HFFc6 (cell line): Measurements from ENCODE around the gene KRT84. TPM values are rescaled to one million over a fixed set of nuclear protein-coding genes. Genes with fewer than 3 reads are reported as not detected.
A peak's percentile ranks its signal among the peaks of the same experiment; 100 is the strongest.

ENCODE experiments used
- DNase-seq: peaks from one replicate; pipeline ENCODE4 v3.0.0-alpha.2; 2018
- H3K27ac Mint-ChIP-seq: 2 replicates; pipeline ENCODE4 v1.8.0; 2020; ENCODE audit warnings: mild to moderate bottlenecking, mixed read lengths
- H3K27me3 Mint-ChIP-seq: 2 replicates; pipeline ENCODE4 v1.8.0; 2021; ENCODE audit warnings: mild to moderate bottlenecking, moderate library complexity, mixed read lengths; ENCODE audit not compliant: insufficient read depth
- H3K36me3 Mint-ChIP-seq: 2 replicates; pipeline ENCODE4 v1.8.0; 2021; ENCODE audit warnings: low read depth, mixed read lengths
- H3K4me1 Mint-ChIP-seq: 2 replicates; pipeline ENCODE4 v1.8.0; 2020; ENCODE audit warnings: low read depth, mixed read lengths
- H3K4me3 Mint-ChIP-seq: 2 replicates; pipeline ENCODE4 v1.8.0; 2020; ENCODE audit warnings: mild to moderate bottlenecking, moderate library complexity, mixed read lengths
- H3K9me3 Mint-ChIP-seq: 2 replicates; pipeline ENCODE4 v1.8.0; 2020; ENCODE audit warnings: mild to moderate bottlenecking, mixed read lengths
- total RNA-seq, 6 experiments: library from RNA; stranded (reverse); fragmentation: NEBNext Ultra II Directional; extraction: Animal tissue kit (Norgen Biotek cat#: 25700); gene quantifications; 2 replicates in 1 of 6; 3 replicates in 5 of 6; pipeline ENCODE4 v1.2.3, GENCODE V29; 2021
- TF ChIP-seq, protein P1 (sequence below): fragments of 200-600 bp; sonication (generic); IDR thresholded peaks from 2 replicates; pipeline ENCODE4 v1.5.0; 2021; ENCODE audit warnings: antibody characterized with exemption, mild to moderate bottlenecking

The KRT84 gene
- total RNA-seq, 6 experiments from 2014 or later: not detected

DNA sequence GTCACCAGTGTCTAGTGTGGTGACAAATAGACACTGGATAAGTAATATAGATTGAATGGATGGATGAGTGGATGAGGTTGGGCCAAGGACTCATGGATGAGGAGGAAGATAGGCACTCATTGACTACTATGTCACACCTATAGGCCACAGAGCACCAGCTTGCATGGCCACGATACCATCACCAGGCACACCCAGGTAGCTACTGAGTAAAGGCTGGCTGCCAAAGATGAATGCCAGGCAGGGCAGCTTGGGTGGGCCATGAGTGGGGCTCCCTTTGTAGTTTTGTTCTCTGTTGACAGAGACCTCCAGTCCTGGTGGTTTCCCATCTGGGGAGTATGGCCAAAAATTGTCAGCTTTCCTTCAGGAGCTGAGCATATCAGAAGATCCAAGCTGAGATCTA, 53.1 kb downstream of the KRT84 start:
- Mint-ChIP-seq H3K27me3 (peaks cover 24% of the 10 kb centered on the region), H3K4me1 (peaks cover 14% of the 10 kb centered on the region), H3K9me3 (peaks cover 4% of the 10 kb centered on the region; the same call in 1 of the 2 replicates), H3K36me3 (no peaks in the 10 kb centered on the region), H3K4me3 (no peak overlapping the region), H3K27ac (no peak overlapping the region)
- TF ChIP-seq, protein P1, sequence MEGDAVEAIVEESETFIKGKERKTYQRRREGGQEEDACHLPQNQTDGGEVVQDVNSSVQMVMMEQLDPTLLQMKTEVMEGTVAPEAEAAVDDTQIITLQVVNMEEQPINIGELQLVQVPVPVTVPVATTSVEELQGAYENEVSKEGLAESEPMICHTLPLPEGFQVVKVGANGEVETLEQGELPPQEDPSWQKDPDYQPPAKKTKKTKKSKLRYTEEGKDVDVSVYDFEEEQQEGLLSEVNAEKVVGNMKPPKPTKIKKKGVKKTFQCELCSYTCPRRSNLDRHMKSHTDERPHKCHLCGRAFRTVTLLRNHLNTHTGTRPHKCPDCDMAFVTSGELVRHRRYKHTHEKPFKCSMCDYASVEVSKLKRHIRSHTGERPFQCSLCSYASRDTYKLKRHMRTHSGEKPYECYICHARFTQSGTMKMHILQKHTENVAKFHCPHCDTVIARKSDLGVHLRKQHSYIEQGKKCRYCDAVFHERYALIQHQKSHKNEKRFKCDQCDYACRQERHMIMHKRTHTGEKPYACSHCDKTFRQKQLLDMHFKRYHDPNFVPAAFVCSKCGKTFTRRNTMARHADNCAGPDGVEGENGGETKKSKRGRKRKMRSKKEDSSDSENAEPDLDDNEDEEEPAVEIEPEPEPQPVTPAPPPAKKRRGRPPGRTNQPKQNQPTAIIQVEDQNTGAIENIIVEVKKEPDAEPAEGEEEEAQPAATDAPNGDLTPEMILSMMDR: no peak
- no peak for DNase-seq

DNA sequence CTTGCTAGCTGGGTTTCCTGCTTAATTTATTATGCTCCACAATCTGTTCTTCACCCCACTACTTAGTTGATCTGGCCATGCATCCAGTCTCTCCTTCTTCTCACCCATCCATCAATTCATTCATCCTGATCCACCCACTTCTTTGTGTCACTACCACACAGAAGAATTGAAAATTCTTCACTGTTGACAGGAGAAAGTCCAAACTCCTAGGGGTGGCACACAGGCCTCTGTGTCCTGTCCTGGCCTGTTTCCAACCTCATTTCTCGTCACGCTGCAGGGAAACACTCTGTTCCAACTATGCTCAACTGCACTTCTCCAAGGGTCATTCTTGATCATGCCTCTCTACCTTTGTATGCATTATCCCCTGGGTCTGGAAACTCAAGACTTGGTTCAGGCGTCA, 53.6 kb downstream of the KRT84 start:
- Mint-ChIP-seq H3K27ac (no peak overlapping the region), H3K4me3 (no peak overlapping the region), H3K4me1 (peaks cover 14% of the 10 kb centered on the region), H3K27me3 (peaks cover 24% of the 10 kb centered on the region), H3K9me3 (peaks cover 4% of the 10 kb centered on the region; the same call in 1 of the 2 replicates), H3K36me3 (no peaks in the 10 kb centered on the region)
- DNase-seq: no peak
- TF ChIP-seq, protein P1: no peak

DNA sequence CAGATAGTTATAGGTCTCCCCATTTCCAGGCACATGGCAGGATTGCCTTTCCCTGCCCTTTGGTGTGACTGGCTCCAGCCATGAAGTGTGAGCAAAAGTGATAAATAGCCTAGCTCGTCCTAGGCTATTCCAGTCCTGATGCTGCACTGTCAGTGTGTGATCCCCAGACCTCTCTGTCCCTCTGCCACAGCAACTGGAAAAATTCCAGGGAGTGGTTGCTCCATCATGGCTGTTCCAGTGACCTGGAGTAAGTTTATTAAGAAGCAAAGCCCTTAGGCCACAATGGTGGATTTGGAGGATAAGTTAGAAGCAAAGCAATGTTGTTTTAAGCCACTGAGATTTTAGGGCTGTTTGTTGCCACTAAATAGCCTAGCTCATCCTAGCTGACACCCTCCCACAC, 54.4 kb downstream of the KRT84 start:
- peaks cover 4% of the 10 kb centered on the region; the same call in 1 of the 2 replicates for H3K9me3 Mint-ChIP-seq
- peaks cover 25% of the 10 kb centered on the region for H3K27me3 Mint-ChIP-seq
- no peak for DNase-seq
- TF ChIP-seq, protein P1: no peak
- H3K27ac Mint-ChIP-seq: no peak overlapping the region
- no peak overlapping the region for H3K4me3 Mint-ChIP-seq
- no peaks in the 10 kb centered on the region for H3K36me3 Mint-ChIP-seq
- H3K4me1 Mint-ChIP-seq: peaks cover 10% of the 10 kb centered on the region

DNA sequence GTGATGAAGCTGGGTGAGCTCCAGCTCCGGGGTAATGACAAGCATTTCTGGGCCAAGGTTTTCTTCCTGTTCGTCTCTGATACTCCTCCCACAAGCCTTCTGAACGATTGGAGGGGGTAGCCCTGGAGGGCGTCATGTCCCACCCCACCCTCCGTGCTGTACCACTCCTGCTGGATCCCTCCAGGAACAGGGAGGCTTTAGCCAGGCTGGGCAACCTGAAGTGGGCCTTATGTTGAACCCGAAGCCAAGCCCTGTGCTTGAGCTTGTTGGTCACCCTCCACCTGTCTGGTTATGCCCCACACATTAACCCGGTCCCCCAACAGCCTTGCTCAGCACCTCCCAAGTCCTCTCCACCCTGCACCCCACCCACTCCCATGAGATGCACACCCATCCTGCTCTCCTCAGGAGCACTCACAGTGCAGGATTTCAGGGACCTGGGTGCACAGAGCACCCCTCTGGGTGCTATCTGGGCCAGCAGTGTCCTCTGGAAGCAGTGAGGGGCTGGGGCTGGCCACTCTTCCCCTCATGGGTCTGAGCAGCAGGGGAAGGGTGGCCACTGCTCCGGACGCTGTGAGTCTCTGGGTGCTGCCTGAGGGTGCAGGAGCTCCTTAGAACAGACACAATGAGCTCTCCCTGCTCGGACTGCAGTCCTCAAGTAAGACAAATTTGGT, 57.5 kb downstream of the KRT84 start:
- H3K4me3 Mint-ChIP-seq: no peak overlapping the region; the same call in 1 of the 2 replicates
- peaks cover 23% of the 10 kb centered on the region for H3K27me3 Mint-ChIP-seq
- TF ChIP-seq, protein P1: peak; percentile 17; the same call in 1 of the 2 replicates
- H3K4me1 Mint-ChIP-seq: peaks cover 10% of the 10 kb centered on the region
- DNase-seq: no peak
- no peaks in the 10 kb centered on the region for H3K9me3 Mint-ChIP-seq
- H3K36me3 Mint-ChIP-seq: no peaks in the 10 kb centered on the region
- no peak overlapping the region for H3K27ac Mint-ChIP-seq

Other genes starting within 250 kb of the KRT84 start
- gene KRT80, start 193.6 kb downstream of the KRT84 start, total RNA-seq: 1 to 10 TPM; 2.3 to 3.7 (median 2.8) TPM
- gene KRT7, start 152.4 kb downstream of the KRT84 start, total RNA-seq: 100 to 1,000 TPM in 2 of 6 experiments, 10 to 100 TPM in 4; 62.7 to 379 (median 67.5) TPM
- under 1 TPM in 5 of 6 experiments, not detected in 1; 0.15 to 0.26 (median 0.19) TPM for gene KRT86, start 111.0 kb downstream of the KRT84 start, total RNA-seq
- gene KRT81, start 94.1 kb downstream of the KRT84 start, total RNA-seq: under 1 TPM; 0.34 to 0.84 (median 0.70) TPM
- gene KRT83, start 64.3 kb downstream of the KRT84 start, total RNA-seq: not detected
- not detected for gene KRT85, start 18.2 kb downstream of the KRT84 start, total RNA-seq
- gene KRT82, start 20.7 kb upstream of the KRT84 start, total RNA-seq: not detected
- gene KRT75, start 48.7 kb upstream of the KRT84 start, total RNA-seq: not detected
- gene KRT6B, start 66.5 kb upstream of the KRT84 start, total RNA-seq: not detected
- not detected for gene KRT6C, start 88.2 kb upstream of the KRT84 start, total RNA-seq
- not detected for gene KRT6A, start 107.6 kb upstream of the KRT84 start, total RNA-seq
- not detected for gene KRT5, start 134.7 kb upstream of the KRT84 start, total RNA-seq
- not detected for gene KRT71, start 167.5 kb upstream of the KRT84 start, total RNA-seq
- gene KRT74, start 188.2 kb upstream of the KRT84 start, total RNA-seq: not detected
- not detected for gene KRT72, start 215.8 kb upstream of the KRT84 start, total RNA-seq
- not detected for gene KRT73, start 232.9 kb upstream of the KRT84 start, total RNA-seq